NCI-H2081 treated with DMSO at 0.1 percent for 48 hours (cell line): ENCODE measurements around the gene CCDC127.
"Not testable (repeated sequence)": the region's sequence is repeated elsewhere in the genome, so short reads cannot be mapped to it uniquely, and the experiment has no call there.

Experiments
- DNase-seq: peaks from one replicate; lab custom pipeline; 2025; lab: John Stamatoyannopoulos, UW

CCDC127 gene

DNA sequence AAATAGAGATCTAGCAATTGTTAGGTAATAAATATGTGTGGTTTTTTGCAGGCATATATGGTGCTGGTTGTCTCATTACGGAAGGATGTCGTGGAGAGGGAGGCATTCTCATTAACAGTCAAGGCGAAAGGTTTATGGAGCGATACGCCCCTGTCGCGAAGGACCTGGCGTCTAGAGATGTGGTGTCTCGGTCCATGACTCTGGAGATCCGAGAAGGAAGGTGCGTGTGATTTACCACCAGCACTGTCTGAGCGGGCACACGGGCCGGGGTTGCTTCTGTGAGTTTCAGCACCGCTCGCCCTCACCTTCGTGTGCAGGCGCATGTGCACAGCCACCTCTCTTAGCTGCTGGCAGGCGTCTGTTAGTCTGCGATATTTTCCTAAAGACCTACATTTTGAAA is 15.5 kb upstream of the CCDC127 start:
- DNase-seq = not testable (repeated sequence)

DNA sequence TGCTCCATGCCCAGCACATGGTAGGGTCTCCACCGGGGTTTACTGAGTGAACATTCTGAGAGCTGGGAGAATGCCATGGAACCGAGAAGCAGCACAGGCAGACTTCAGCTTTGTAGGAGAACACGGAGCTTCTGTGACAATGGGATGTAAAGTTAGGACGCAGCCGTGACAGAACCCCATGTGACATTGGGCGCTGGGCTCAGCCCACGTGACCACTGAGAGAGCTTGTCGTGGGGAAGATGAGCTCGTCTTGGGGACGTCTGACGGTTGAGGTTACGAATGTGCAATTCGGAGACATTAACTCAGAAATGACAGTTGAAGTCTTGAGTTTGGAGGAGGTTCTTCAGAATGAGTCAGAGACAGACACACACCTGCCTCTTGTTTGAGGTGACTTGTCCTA is 13.7 kb upstream of the CCDC127 start:
- DNase-seq = no peak

- DNase-seq = no peak
Observed at GRCh38 chr5:230711-231110, 12.8 kb upstream of the CCDC127 start.

DNA sequence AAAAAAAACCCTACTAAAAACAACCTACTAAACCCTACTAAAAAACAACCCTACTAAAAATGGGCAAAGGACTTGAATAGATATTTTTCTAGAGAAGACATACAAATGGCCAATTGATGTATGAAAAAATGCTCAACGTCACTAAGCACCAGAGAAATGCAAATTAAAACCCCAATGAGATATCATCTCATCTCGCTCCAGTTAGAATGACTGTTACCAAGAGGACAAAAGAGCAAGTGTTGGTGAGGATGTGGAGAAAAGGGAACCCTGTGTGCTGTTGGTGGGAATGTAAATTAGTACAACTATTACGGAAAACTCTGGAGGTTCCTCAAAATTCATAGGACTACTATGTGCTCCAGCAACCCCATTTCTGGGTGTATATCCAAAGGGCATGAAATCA is 10.9 kb upstream of the CCDC127 start:
- DNase-seq = no peak

GRCh38 chr5:227375-227774 is 9.4 kb upstream of the CCDC127 start:
- DNase-seq = not testable (repeated sequence)

DNA sequence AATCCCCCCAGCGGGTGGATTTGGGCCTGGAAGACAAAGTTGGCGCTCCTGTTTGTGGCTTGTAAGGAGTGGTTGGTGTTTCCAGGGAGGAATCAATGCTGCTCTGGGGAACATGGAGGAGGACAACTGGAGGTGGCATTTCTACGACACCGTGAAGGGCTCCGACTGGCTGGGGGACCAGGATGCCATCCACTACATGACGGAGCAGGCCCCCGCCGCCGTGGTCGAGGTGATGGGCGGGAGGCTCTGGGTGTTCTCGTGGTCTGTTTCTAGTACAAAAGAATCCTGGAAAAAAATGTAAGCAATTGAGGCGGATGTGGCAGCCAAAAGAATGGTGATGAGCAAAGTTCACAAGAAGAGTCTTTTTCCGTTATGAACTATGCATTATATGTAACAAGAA is 7.4 kb upstream of the CCDC127 start:
- no peak for DNase-seq

GRCh38 chr5:223791-224190 is 5.8 kb upstream of the CCDC127 start:
- no peak for DNase-seq

- not testable (repeated sequence) for DNase-seq
Observed at GRCh38 chr5:222951-223715, 5.2 kb upstream of the CCDC127 start.

- no peak for DNase-seq
Observed at GRCh38 chr5:219991-220390, 2.0 kb upstream of the CCDC127 start.

- DNase-seq = no peak
Observed at GRCh38 chr5:219460-219863, 1.5 kb upstream of the CCDC127 start.

GRCh38 chr5:218457-219291 is 721 bp upstream of the CCDC127 start:
- no peak for DNase-seq

DNA sequence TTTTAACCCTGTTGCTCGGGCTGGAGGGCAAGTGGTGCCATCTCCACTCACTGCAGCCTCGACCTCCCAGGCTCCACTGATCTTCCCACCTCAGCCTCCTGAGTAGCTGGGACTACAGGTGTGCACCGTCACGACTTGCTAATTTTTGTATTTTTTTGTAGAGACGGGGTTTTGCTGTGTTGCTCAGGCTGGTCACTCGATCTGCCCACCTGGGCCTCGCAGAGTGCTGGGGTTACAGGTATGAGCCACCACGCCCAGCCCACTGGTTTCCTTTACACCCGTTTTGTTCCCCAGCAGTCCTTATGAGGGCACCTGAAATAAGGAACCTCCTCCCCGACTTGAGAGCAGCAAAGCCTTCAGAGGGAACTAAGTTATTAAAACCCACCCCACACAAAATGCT is 1.9 kb downstream of the CCDC127 start:
- not testable (repeated sequence) for DNase-seq

- not testable (repeated sequence) for DNase-seq
Observed at GRCh38 chr5:215256-215655, 2.7 kb downstream of the CCDC127 start.

DNA sequence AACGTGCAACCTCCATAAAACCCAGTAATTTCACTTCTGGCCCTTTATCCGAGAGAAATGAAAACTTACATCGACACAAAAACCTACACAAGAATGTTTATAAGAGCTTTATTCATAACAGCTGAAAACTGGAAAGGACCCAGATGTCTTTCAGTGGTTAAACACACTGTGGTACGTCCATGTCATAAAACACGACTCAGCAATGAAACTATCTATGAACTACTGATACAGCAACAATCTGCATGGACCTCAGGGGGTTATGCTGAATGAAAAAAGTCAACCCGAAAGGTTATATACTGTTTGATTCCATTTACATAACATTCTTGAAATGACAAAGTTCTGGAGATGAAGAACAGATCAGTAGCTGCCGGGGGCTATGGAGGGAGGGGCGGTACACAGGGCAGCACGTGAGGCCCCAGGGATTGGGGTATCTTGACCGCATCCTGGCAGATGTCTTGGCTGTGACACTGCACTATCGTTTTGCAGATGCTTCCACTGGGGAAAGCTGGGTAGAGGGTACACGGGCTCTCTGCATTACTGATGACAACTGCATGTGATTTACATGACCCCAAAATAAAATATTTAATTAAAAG is 4.1 kb downstream of the CCDC127 start:
- DNase-seq = no peak

DNA sequence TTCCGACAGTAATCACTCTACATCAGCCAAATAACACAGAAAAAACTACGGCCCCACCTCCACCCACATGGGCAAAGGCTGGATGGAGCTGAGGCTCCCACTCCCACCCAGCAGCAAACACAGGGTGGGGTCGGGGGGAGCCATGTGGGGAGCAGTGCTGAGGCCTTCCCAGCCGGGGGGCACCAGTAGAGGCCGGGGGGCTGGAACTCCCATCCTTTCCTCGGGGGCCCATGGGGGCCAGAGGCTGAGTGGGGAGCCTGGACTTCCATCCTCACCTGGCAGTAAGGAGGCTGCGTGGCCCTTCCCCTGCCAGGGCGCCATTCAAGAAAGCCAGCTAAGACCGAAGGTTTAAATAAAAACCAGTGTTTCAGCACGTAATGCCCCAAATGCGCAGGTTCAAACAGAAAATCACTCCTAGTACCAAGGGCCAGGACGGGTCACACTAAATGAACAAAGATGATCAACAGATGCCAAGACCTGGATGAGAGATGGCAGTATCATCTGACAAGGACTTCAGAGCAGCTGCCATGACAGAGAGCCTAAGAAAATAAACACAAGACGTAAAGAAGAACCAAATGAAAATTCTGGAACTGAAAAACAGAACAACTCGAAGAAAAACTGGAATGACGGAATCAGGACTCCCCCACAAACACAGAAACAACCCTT is 9.4 kb downstream of the CCDC127 start:
- DNase-seq = no peak

- DNase-seq = no peak
Observed at GRCh38 chr5:207599-207998, 10.4 kb downstream of the CCDC127 start.

- no peak for DNase-seq
Observed at GRCh38 chr5:206927-207536, 10.9 kb downstream of the CCDC127 start.

GRCh38 chr5:206406-206805 is 11.5 kb downstream of the CCDC127 start:
- DNase-seq = no peak

DNA sequence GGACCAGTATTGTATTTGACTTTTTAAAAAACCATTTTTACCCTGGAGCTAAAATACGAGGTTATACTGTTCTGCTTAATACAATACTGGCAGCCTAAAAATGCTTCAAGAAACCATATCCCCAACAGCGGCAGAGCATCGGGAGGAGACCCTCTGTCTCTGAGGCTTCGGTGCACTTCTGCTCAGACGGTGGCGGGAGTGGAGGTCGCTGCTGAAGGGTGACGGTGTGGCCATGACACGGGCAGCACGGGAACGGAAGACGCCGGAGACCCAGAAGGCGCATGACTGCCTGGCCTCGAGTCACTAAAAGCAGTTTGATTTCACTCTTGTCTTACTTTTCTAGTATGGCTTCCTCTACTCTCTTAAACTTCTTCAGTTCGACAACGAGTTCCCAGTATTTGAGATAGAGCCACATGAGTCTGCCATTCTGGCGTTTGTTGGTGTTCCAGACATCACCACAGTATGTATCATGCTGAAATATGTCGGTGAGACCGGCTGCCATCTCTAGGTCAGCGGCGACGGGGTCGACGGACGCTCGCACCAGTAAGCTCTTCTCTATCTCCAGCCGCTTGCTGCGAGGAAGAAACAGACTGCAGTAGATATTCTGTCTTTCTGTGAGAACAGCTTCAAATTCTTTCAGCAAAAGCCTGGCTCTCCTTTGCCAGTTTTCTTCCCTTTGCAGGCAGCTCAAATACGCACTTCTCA is 12.8 kb downstream of the CCDC127 start:
- no peak for DNase-seq

- no peak for DNase-seq
Observed at GRCh38 chr5:204462-204861, 13.5 kb downstream of the CCDC127 start.

DNA sequence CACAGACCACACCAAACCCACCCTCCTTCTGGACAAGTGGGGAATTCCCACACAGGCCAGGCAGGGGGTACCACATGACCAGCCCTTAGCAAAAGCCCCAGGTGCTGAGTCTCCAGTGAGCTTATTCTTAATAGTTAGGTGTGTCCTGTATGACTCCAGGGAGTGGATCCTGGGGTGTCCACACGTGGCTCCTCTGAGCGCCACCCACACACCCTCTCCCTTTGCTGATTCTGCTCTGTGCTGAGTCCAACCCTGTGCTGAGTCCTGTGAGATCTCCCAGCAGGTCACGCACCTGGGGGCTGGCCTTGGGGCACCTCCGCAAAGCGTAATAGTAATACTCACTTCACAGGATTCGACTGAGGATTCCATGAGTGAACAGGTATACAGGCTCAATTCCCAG is 14.0 kb downstream of the CCDC127 start:
- no peak for DNase-seq
